NCI-H82 treated with DMSO at 0.1 percent for 48 hours (cell line): ENCODE measurements around the gene GPN3.
"Not testable (repeated sequence)": the region's sequence is repeated elsewhere in the genome, so short reads cannot be mapped to it uniquely, and the experiment has no call there.

ENCODE experiments used
- DNase-seq: peaks from one replicate; lab custom pipeline; 2025; ENCODE audit not compliant: unreplicated experiment; lab: John Stamatoyannopoulos, UW

GPN3 gene

DNA sequence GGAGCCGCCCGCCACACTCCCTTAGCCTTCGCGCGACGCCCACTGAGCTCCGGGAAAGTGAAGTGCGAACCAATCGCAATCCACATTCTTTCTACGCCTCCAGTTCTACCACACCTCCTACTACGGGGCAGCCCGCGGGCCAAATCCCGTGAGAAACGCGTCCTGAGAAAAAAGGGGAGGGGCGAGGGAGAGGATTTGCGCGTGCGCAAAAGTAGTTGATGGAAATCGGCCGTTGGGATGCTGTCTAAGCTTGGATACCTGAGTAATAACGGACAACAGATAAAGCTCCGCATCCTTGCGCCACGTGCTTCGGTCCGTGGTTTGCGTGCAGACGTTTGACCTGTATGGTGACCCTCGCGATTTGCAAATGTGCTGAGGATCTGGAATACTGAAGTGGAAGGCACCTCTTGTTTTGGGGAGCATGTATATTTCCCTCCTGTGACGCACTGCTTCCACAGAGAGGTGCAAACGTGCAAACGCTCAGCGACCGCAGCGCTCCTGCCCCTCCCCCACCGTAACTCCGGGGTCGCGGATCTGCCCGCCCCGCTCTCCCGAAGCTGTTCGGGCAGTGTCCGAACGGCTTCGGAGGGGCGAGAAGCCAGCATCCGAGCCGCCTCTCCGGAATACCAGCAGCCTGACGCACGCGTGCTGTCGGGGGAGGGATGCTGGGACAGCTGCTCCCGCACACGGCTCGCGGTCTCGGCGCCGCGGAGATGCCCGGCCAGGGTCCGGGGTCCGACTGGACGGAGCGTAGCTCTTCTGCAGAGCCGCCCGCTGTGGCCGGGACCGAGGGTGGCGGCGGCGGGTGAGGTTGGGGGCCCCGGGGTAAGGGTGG lies at the start of gene GPN3, which contains the start of gene FAM216A:
TSS of gene GPN3 (minus strand) at position 44 of the 835 bp plus-strand sequence. CDS start 54 bp downstream, outside the sequence.
TSS of gene FAM216A (plus strand) at position 632 of the 835 bp plus-strand sequence. CDS start at position 663, 31 bp downstream.
- DNase-seq: peak; percentile 98

DNA sequence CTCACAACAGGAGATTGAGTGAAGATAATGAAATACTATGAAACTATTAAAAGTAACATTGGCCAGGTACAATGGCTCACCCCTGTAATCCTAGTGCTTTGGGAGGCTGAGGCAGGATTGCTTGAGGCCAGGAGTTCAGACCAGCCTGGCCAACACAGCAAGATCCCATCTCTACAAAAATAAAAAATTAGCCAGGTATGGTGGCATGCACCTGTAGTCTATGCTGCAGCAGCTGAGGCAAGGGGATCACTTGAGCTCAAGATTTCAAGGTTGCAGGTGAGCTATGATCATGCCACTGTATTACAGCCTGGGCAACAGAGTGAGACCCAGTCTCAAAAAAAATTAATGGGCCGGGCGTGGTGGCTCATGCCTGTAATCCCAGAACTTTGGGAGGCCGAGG lies 48.9 kb upstream of the GPN3 start:
- DNase-seq: no peak

DNA sequence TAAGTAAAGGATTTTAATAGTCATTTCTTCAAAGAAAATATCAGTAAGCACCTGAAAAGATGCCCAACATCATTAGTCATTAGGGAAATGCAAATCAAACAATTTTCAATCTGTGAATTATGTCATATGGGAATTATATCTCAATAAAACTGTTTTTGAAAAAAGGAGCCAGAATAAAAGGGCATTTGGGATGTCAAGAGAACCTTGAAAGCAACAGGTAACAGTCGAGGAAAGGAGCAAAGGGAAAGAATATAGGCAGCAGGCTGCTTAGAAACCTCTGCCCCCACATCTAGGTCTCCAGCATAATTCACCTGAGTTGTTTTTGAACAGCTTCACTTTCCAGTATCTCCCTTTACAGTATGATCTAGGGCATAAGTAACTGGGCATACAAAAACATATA lies 46.3 kb upstream of the GPN3 start:
- no peak for DNase-seq

DNA sequence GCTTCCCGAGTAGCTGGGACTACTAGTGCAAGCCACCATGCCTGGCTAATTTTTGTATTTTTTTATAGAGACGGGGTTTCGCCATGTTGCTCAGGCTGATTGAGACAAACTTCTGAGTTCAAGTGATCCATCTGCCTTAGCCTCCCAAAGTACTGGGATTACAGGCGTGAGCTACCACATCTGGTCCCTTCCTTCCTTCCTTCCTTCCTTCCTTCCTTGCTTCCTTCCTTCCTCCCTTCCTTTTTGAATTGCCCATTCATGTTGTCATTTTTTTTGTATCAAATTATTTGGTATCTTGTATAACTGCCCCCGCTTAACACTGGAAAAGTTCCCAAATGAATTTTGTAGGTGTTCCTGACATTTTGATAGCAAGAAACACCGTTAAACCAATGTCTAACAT lies 45.8 kb upstream of the GPN3 start:
- no peak for DNase-seq

DNA sequence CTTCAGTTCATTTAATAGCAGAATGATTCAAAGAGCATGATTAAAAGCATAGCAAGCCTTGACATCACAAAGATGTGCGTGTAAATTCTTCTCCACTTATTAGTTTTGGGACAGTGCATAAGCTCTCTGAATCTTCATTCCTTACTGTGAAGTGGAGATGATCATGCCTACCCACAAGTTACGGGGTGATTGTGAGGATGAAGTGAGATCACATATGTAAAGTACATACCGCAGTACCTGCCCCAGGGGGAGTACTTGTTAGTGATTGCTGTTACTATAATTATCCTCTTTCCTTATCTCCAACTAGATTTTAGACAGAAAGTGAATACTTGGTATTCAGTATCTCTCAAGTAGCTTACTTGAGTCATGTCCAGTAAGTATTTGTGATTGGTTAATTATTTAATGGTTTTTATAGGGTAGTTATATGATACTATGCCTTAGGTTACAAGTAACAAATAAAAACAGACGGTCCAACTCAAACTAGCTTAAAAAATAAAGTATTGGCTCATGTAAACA lies 40.1 kb upstream of the GPN3 start:
- DNase-seq: no peak

DNA sequence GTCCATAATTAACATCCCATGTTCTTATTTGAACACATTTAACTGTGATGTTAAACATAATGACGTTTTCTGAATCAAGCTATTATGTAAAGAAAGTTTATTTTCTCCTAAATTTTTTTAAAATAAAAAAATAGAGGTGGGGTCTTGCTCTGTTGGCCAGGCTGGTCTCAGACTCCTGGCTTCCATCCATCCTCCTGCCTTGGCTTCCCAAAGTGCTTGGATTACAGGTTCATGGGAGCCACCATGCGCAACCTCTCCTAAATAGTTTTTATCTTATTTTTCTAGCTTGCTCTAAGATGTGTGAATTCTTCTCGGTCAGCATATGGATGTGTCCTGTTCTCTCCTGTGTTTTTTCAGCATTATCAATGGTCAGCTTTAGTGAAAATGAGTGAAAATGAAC lies 37.3 kb upstream of the GPN3 start:
- no peak for DNase-seq

DNA sequence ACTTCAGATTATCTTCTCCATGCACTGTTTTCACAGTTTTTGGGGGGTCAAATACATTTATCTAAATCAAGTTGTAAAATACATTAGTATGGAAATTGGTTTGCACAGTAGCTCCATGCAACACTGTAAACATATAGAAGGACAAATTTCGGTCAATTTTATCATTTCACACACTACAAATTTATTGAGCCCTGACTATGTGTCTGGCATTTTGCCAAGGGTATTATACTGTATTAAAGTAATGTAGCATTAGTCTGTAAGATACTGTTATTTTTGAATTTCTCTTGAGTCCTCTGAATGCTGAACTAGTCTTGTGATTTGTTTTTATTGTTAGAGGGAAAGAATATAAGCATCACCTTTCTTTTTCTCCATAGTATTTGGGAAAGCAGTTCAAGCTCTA lies 35.4 kb upstream of the GPN3 start:
- DNase-seq: no peak

DNA sequence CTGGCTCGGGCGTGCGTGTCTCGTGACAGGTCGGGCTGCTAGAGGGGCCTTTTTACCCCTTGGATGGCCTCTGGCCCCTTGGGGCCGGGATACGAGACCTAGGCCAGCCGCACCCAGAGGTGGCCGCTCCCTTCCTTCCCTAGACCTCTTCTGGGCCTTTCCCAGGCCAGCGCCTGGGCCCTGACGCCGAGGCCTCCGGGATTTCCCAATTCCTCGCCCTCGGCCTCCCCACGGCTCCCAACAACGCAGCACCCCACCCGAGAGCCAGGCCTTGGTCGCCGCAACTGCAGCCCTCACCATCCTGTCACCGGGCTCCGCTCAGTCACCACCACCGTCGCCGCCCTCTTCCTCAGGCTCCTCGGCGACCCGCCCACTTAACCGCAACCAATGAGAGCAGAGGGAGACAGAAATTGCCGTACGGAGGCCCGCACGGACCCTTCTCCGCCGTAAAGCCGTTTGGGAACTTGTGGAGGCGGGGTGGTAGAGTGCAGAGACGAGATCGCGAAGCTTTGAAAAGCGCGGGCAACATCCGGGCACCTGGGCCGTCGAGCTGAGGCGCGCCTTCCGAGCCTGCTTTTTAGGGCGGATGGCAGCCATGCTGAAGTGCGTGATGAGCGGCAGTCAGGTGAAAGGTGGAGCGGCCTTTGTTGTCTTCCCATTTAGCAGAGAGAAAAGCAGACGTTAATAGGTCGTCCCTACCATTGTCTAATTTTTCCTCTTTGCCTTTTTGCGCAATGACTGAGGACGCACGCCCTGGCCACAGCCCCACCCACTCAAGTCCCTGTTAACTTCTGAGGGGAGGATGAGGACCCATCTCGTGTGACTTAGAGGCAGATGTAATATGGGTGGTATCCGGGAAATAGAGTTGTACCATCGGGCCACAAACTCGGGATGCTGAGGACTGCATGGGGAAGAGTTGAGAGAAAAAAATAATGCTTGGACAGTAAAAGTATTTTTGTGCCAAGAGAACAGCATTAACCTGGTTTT lies 34.0 kb upstream of the GPN3 start, which contains the start of the genes RAD9B and VPS29:
TSS of gene RAD9B (plus strand) at position 580 of the 987 bp plus-strand sequence. CDS start at position 587, 7 bp downstream.
TSS of gene VPS29 (minus strand) at position 360 of the 987 bp plus-strand sequence. CDS start at position 300, 60 bp downstream.
- DNase-seq: peak; percentile 90

DNA sequence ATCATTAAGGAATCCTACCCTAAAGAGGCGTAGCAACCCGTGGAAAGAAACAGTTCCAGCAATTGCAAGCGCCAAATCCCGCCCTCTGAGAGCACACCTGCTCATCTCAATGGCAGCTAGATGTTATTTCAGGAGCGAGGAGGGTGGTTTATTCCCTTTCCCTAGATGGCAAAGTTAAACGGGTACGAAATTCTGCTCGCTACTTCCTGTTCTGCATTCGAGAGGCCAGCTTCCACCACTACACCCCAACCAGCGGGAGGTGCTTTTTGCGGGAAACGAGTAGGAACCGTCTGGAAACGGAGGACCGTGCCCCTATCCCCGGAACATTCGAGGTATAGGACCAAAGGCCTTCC lies 33.3 kb upstream of the GPN3 start:
- no peak for DNase-seq

DNA sequence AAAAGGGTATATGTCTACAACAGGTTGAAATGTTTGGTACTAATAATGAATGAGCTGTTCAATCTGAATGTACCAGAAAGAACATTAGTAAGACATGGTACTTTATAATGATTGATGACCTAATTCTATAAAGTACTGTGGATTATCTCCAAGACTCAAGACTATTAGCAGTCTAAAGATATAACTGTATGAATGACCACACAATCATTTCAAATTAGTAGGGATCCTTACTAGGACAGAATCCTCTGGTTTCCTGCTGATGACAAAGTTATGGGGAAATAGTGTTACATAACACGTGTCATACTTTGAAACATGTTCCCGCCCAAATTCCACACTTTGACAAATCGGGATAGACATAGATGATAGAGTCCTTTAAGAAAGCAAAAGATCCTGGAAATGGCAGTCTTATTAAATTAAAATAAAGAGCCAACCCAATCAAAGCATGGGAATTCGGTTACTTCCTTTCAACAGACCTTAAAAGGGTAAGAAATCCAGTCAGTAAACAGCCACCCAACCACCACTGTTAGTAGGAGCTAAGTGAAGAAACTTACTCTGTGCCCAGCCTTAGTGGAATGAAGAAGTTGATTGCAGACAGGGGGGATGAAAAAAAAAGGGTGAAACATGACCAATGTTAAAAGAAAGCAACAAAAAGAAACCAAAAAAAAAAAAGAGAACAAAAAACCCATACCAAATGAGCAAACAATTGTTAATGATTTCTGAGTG lies 31.1 kb upstream of the GPN3 start:
- DNase-seq: no peak

DNA sequence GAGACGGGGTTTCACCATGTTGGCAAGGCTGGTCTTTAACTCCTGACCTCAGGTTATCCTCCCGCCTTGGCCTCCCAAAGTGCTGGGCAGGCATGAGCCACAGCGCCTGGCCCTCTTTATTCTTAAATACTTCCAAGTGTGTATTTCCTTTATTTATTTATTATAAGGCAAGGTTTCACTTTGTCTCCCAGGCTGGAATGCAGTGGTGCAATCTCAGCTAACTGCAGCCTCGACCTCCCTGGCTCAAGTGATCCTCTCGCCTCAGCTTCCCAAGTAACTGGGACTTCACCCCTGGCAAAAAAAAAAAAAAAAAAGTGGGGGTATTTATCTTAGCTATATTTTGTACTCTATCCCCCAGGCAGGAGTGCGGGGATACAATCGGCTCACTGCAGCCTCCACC lies 7.4 kb upstream of the GPN3 start:
- no peak for DNase-seq

DNA sequence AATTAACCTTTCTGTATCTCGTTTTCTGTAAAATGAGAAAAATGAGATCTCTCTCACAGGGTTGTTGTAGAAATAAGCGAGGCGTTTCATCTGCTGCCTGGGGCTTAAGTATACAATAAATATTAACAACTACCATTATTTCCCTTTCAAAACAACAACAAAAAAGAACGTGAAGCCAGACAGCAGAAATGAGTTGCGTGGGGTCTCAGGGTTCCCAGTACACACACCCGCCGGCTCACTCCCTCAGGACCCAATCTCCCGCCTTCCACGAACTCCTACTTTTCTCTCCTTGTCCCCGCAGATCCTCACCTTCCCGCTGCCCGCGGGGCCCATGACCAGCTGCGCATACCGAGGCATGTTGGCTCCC lies 227 bp downstream of the GPN3 start:
- no peak for DNase-seq

DNA sequence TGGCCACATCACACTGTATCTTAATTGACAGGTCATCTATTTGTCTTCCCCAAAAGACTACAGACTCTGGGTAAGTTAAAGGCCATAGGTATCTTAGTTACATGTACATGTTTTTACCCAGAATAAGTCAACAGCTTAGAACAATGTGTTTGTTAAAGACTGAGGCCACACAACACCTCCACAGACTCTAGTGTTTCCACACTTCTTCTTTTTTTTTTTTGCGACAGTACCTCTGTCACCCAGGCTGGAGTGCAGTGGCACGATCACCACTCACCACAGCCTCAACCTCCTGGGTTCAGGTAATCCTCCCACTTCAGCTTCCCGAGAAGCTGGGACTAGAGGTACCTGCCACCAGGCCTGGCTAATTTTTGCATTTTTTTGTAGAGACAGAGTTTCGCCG lies 1.3 kb downstream of the GPN3 start:
- DNase-seq: no peak

DNA sequence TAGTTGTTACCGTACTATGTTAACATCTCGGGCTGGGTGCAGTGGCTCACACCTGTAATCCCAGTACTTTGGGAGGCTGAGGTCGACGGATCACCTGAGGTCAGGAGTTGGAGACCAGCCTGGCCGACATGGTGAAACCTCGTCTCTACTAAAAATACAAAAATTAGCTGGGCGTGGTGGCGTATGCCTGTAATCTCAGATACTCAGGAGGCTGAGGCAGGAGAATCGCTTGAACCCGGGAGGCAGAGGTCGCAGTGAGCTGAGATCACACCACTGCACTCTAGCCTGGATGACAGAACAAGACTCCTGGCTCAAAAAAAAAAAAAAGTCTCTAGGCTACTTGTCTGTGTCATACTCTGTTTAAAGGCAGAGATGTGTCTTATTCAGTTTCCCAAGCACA lies 2.3 kb downstream of the GPN3 start:
- DNase-seq: not testable (repeated sequence)

DNA sequence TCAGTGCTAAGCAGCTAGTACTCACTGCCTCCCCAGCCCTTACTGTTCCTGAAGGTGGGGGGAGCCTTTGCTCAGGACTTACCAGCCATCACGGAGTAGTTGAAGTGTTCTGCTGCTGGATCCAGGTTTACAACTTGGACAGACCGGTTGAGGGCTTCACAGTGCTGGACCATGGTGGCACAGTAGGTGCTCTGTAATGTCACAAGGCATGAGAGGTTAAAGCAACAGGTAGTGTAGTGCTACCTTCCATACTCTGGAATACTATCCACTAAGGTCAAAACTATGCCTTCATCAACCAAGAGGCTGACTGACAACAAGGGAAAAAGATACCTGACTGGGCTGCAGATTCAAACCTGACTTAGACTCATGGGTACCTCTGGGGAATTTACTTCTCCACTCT lies 3.0 kb downstream of the GPN3 start:
- no peak for DNase-seq

DNA sequence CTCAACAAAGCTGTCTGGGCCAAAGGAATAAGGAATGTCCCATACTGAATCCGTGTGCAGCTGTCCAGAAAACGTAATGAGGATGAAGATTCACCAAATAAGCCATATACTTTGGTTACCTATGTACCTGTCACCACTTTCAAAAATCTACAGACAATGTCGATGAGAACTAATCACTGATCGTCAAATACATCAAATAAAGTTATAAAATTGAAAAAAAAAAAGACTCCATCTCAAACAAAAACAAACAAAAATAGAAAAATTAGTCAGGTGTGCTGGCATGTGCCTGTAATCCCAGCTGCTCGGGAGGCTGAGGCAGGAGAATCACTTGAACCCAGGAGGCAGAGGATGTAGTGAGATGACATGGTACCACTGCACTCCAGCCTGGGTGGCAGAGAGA lies 6.9 kb downstream of the GPN3 start:
- not testable (repeated sequence) for DNase-seq

DNA sequence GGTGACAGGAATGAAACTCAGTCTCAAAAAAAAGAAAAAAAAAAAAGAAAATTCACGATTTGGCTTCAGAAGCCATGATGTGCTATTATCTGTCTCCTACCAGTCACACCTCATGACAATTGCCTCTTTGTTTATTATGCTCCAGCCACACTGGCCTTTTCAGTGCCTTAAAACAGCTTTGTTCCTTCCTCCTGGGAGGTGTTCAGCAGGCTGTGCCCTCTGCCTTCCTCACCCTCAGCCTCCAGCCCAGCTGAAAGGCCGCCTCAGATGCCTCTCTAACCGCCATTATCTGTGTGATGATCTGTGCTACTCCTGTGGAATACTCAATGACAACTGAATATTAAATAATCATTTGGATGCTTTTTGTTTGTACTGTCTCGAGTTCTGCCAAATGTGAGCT lies 9.3 kb downstream of the GPN3 start:
- no peak for DNase-seq

DNA sequence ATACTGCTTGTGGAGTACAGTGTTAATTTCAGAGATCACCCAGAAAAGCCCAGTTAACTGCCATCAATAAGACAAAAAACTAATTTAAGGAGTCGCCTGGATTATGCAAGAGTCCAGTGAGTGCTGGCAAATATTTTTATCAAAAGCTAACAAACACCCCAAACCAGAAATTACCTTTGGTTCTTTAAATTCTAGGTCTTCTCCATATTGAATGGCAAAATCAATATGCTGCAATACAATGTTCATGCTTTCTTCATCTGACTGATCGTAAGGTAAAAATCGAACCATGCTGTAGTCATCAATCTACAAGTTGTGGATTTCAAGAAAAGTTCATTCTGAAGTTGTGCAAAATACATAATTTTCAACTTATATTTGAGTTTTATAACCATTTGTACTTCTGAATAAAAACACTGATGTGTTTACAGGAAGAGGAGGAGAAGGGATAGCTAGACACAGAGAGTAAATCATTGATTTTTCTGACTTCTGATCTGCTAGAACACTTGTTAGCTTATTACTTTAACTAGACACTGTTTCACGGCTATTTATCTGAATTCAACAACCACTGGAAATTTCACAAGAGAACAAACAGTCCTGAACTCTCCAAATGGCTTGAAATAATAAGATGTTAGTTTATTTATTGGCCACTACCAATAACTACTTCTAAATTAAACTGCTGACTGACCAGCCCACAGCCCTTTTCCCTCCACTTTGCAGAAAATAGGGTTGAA lies 14.3 kb downstream of the GPN3 start:
- DNase-seq: no peak

DNA sequence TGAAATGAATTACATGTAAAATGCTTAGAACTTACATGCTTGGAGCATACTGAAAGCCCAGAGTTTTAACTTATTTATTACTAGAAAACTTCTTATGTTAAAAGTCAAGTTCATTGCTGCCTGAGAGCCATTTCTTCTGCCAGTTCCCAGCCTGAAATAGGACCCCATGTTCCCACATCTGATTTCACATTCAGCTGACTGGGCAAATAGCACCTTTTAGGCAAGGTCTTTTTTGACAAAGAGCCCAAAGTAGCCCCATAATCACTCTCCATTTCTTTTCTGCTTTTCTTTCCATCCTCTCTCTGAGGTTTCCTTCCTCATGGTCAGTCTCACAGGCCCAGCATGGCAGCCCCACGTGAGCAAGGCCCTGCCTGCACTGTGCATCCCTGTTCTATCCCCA lies 16.8 kb downstream of the GPN3 start:
- no peak for DNase-seq
